ENCODE results near the gene HLA-B. TPM values are rescaled to one million over a fixed set of nuclear protein-coding genes. Genes with fewer than 3 reads are reported as not detected.

The HLA-B gene
- total RNA-seq, 1 experiment from 2014 or later = 68.6 TPM

- Mint-ChIP-seq H3K9me3 (no peaks in the 10 kb centered on the region), H3K4me1 (peaks cover 4 to 8% of the 10 kb centered on the region in 2 experiments), H3K27me3 (ENCODE audit: low read depth) (peaks cover 97% of the 10 kb centered on the region), H3K27ac (no peak overlapping the region), H3K36me3 (ENCODE audit: insufficient read depth in 1 of 3, low read depth in 3 of 3) (peaks cover 6 to 18% (median 10%) of the 10 kb centered on the region in 3 experiments), H3K4me3 (peak overlapping the region in 1 of 2 experiments; percentile 74; a peak in 1 of 5 replicates)
- no peak for TF ChIP-seq CTCF (conservative IDR thresholded peaks at IDR 0.05)
- Histone ChIP-seq H4K5ac (ENCODE audit: insufficient read length, low read depth, low read length) (no peak overlapping the region), H3K14ac (ENCODE audit: insufficient read depth, low read length) (no peak overlapping the region), H3K9ac (ENCODE audit: extremely low read depth, insufficient read length, low read length) (no peak overlapping the region), H3K79me2 (ENCODE audit: insufficient read depth, low read length) (no peaks in the 10 kb centered on the region), H2BK120ac (ENCODE audit: low read depth, low read length, poor library complexity, severe bottlenecking) (no peak overlapping the region), H3K18ac (ENCODE audit: insufficient read length, low read depth, low read length) (no peak overlapping the region), H2BK12ac (ENCODE audit: insufficient read length, low read depth, low read length) (no peak overlapping the region), H4K8ac (replicated peaks; ENCODE audit: insufficient read length, low read depth, low read length) (no peak overlapping the region), H3K79me1 (ENCODE audit: insufficient read depth, low read depth, low read length, poor library complexity, severe bottlenecking) (no peaks in the 10 kb centered on the region), H3K27ac (ENCODE audit: insufficient read length, low read depth, low read length) (no peak overlapping the region), H3K56ac (ENCODE audit: insufficient read length, low read depth, low read length) (no peak overlapping the region), H4K20me1 (ENCODE audit: control insufficient read depth, insufficient read depth, insufficient read length) (no peaks in the 10 kb centered on the region), H3K4ac (ENCODE audit: low read depth, low read length) (no peak overlapping the region), H3K4me2 (ENCODE audit: insufficient read depth, insufficient read length, low read length) (no peak overlapping the region), H2BK20ac (ENCODE audit: low read depth, low read length, poor library complexity, severe bottlenecking) (no peak overlapping the region), H3K4me1 (ENCODE audit: insufficient read depth, low read length) (no peaks in the 10 kb centered on the region), H3K23me2 (ENCODE audit: insufficient read length, low read depth, low read length, poor library complexity, severe bottlenecking) (no peaks in the 10 kb centered on the region), H3K9me3 (ENCODE audit: control insufficient read depth, low read depth, low read length) (no peaks in the 10 kb centered on the region), H3K27me3 (ENCODE audit: insufficient read depth, low read length) (peaks cover 3% of the 10 kb centered on the region; the same call in 1 of the 2 replicates), H2AK5ac (ENCODE audit: insufficient read length, low read length) (no peak overlapping the region), H2AFZ (ENCODE audit: low read length) (no peak overlapping the region), H3T11ph (ENCODE audit: low read length) (no peak overlapping the region), H2BK15ac (ENCODE audit: low read depth, low read length) (no peak overlapping the region), H4K91ac (ENCODE audit: insufficient read length, low read depth, low read length) (no peak overlapping the region), H2BK5ac (ENCODE audit: insufficient read length, low read length) (no peak overlapping the region), H3K23ac (ENCODE audit: insufficient read length, low read depth, low read length) (no peak overlapping the region)
- WGBS (ENCODE audit: extremely low coverage, insufficient read length, low lambda C conversion rate) = no CpG with 5 or more reads among the region's 11 CpGs
- no peak for DNase-seq
Measured at GRCh38 chr6:31354864-31355582, 2.0 kb downstream of the HLA-B start.
